ENCODE results near the gene ACBD6.

ACBD6 gene

DNA sequence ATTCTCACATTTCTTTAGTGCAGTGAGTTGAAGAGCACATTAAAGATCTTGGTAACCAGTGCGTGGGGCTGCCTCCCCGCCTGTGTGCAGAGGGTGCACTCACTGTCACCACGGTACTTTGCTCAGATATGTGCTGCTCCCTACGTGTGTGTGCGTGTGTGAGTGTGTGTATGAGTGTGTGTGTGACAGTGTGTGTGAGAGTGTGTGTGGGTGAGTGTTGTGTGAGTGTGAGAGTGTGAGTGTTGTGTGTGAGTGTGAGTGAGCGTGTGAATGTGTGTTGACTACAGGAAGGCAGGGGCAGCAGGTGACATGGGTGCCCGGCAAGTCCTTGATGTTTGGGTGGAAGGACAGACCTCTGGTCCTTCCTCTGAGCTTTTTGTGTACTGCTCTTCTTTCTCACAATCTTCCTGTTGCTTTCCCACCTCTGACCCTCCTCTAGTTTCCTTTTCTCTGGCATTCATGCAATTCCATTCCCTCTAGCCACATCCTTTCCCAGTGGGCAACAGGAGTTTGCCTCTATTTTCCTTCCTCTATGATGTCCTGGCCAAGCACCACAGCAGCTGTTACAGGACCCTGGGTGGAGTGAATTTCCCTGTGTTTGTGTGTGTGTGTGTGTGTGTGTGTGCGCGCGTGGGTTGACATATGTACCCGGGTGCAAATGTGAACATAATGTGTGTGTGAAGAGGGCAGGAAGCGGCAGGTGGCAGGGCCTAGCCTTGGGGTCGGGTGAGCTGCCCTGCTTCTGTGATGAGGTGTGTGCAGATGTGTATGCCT, 252.5 kb downstream of the ACBD6 start:
- in situ Hi-C loops (cut with MboI; ENCODE audit: low sequenced_read_pairs) = loop anchor here (10.0 kb wide), 2 partner anchors 165 to 235 kb away; no protein-coding TSS in a partner anchor

DNA sequence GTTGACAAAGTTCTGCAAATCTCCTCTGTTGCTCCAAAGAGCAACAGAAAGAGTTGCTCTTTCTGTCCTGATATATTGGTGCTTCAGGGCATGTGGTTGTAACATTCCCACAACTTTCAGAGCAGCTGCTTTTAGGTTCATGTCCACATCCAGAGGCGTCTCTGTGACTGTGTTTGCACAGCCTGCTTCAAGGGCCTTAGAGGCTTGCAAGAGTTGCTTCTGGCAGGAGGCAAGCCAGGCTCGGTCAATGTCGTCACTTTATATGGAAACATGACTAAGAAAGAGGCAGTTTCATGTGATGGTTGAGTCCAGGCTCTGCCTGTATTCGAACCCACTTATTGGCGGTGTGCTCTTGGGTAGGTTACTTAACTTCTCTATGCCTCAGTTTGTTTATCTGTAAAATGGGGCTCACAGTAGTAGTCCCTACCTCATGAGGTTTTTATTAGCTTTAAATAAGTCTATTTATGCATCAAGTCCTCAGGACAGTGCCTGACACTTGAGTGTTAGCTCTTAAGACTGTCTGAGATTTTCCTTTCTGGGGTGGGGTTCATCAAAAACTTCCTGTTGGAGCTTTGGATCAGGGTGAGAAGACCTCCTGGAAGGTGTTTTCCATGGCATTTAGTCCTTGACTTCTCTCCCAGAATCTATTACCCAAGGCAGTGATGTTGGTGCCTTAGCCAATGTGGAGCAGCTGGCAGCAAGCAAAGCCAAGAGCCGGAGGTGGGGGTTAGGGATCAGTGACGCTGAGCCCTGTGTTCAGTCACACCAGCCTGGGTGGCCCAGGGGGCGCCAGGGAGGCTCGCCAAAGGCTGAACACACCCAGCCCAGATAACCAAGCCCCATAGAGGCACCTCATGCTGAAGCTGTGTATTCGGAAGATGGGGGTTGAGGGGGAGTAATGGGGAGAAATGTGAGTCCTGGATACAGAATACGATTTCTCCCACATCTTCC, 253.4 kb downstream of the ACBD6 start:
- in situ Hi-C loops (cut with MboI; ENCODE audit: low sequenced_read_pairs) = loop anchor here (10.0 kb wide), 1 partner anchor 166 kb away; no protein-coding TSS in a partner anchor

DNA sequence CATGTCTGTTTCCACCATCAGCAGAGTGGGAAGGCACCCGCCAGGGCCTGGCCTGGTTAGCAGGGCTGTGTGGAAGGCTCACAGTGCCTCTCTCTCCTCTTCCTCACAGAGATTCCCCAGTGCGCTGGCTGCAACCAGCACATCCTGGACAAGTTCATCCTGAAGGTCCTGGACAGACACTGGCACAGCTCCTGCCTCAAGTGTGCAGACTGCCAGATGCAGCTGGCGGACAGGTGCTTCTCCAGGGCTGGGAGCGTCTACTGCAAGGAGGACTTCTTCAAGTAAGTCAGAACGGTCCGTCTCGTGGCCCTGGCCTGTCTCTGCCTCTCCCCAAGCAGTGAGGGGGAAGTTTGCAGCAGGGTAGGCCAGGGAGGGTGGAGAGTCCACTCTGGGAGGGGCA, 254.2 kb downstream of the ACBD6 start:
- in situ Hi-C loops (cut with MboI; ENCODE audit: low sequenced_read_pairs) = loop anchor here (10.0 kb wide), 1 partner anchor 167 kb away; no protein-coding TSS in a partner anchor

DNA sequence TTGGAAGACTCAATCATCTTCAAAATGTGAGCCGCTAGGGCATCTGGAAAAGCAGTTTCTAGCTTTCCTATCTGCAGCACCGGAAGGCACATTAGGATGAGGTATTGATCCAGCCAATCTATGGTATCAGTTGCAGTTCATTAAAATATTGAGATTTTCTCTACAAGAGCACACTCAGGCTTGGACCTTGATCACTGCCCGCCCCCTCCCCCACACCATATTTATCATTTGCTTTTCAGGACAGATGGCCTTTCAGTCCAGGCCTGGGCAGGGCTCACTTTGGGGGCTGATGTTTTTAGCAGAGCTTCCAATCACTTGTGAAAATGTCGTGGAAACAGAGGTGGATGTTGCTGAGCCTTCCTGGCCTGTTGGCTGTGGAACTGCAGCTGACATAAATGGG, 254.8 kb downstream of the ACBD6 start:
- in situ Hi-C loops (cut with MboI; ENCODE audit: low sequenced_read_pairs) = loop anchor here (10.0 kb wide), 1 partner anchor 167 kb away; no protein-coding TSS in a partner anchor

DNA sequence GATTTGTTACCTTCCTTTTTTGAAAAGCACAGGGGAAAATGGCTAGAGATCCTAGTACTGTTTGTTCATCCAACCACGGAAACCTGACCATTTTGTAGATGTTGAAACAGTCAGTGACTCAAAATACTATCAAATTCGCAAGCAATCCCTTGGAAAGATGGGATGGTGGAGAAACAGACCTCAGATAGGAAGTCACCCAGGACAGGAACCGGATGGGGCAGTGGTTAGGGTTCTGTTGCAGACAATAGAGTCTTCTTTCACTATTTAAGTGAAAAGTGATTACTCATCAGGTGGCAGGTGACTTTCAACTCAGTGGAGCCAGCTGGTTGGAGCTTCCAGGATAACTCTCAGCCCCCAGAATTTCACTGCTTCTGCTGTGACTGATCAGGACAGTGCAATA, 255.3 kb downstream of the ACBD6 start:
- in situ Hi-C loops (cut with MboI; ENCODE audit: low sequenced_read_pairs) = loop anchor here (10.0 kb wide), 1 partner anchor 168 kb away; no protein-coding TSS in a partner anchor

DNA sequence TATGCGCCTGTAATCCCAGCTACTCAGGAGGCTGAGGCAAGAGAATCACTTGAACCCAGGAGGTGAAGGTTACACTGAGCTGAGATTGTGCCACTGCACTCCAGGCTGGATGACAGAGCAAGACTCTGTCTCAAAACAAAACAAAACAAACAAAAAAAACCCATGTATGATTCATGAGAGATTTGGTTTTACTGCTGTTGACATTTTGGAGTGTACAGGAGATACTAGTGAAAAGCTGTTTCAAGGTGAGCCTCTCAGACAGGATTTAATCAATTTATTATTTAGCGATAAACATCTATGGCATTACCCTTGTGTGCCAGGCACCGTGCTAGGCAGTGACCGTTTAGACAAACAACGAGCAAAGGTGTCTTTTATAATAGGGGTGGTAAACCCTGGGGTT, 255.8 kb downstream of the ACBD6 start:
- in situ Hi-C loops (cut with MboI; ENCODE audit: low sequenced_read_pairs) = loop anchor here (10.0 kb wide), 1 partner anchor 168 kb away; no protein-coding TSS in a partner anchor

DNA sequence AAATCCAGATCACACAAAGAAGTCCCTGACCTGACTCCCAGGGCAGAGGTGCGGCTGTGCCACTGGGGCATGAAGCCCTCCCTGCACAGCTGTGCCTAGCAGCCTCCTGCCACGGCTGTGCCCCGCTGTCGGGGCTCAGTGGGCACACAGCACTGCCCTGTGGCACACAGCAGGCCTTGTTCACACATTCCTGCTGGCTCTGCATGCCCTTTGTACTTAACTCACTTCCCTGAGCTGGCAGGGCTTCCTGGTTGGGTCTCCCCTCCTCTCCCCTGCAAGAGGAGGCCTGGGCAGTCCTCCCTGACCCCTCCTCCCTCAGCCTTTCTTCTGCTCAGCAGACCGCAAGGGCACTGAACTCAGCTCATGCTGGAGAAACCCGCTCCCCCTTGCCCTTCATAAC, 257.5 kb downstream of the ACBD6 start:
- in situ Hi-C loops (cut with MboI; ENCODE audit: low sequenced_read_pairs) = loop anchor here (10.0 kb wide), 1 partner anchor 170 kb away; no protein-coding TSS in a partner anchor

DNA sequence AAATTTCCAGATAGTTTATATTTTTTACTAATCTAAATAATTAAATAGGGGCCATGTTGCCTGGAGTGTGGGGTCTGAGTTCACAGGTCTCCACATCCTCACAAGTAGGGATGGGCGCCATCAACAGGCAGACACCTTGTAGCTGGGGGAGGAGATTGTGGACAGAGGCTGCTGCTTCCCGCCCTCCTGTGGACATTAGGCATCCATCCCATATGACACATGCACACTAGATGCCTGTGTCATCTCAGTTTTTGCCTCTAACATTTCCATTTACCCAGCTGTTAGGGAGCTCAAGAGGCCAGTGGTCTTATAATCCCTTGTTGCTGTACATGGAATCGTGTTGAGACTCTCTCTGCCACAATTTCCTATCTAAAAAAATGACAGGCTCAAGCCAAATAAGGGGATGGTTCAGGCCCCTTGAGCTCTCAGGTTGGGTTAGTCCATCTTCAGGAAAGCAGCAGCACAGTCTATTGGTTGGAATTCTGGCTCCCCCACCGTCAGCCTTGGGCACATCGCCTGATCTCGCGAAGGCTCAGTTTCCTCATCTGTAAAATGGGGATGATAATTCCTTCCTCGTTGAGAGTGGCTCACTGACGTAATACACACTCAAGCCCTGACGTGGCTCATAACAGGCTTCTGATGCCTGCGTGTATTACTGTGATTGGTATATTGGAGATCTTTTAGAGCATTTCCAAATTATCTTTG, 258.7 kb downstream of the ACBD6 start:
- in situ Hi-C loops (cut with MboI; ENCODE audit: low sequenced_read_pairs) = loop anchor here (10.0 kb wide), 1 partner anchor 171 kb away; no protein-coding TSS in a partner anchor

DNA sequence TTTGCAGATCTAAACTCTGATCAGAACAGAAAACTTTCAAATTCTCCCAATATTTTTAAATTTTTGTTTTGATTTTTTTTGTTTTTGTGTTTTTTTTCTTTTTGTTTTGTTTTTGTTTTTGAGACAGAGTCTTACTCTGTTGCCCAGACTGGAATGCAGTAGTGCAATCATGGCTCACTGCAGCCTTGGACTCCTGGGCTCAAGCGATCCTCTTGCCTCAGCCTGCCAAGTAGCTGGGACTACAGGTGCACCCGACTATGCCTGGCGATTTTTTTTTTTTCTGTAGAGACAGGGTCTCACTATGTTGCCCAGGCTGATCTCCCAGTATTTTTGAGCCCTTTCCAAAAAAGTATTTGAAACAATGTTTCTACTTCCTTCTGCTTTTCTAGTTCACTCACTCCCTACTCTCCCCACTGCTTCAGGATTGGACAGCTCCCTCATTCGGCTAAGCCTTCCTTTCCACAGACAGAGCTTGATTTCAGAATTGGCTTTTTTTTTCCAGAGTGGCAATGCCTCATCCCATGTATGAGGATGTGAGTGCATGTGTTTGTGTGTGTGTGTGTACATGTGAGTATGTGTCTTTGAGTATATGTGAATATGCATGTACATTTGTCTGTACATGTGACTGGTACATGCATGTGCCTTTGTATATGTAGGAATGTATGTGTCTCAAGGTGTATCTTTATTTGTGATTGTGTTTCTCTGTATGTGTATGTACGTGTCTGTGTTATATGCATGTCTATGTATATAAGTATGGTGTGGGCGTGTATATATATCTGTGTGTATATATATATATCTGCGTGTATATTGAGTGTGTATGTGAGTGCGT, 260.4 kb downstream of the ACBD6 start:
- in situ Hi-C loops (cut with MboI; ENCODE audit: low sequenced_read_pairs) = loop anchor here (10.0 kb wide), 1 partner anchor 173 kb away; no protein-coding TSS in a partner anchor

DNA sequence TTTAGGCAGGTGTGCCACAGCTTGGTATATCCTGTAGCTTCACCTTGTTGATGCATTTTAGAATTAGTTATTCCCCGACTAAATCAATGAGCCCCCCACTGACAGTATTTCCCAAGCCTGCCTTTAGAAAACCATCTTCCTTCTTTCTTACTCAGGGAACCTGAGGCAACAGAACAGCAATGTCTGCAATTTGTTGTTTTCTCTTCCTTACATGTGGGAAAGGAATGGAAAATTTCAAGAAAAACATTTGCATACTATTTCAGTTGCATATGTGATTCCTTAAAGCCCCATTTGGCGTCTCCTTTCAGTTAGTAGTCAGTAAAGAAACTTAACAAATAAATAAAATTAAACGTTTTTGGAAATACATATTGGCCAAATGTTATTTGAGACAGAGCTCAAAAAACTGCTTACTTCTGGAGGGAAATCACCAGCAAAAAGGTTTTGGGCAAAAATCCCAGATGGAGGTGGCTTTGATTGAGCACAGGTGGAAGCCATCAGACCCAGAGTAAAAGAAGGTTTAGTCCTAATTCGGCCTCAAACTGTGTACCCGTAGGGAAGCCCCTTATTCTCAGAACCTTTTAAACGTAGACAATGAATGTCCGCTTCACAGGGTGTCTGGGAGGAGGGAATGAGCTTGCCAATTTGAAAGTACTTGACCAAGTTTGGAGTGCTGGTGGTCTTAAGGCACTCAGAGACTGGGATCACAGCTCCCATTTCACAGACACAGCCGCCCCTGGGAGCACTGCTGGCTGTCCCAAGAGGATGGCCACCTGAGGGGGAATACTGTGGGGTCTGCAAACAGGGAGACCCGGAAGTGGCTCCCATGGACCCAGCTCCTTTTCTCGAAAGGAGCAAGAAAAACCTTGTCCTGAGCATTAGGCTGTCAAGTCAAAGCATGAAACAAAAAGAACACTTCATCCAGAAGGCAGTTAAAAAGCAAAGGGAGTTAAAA, 263.0 kb downstream of the ACBD6 start:
- in situ Hi-C loops (cut with MboI; ENCODE audit: low sequenced_read_pairs) = loop anchor here (10.0 kb wide), 1 partner anchor 175 kb away; no protein-coding TSS in a partner anchor

DNA sequence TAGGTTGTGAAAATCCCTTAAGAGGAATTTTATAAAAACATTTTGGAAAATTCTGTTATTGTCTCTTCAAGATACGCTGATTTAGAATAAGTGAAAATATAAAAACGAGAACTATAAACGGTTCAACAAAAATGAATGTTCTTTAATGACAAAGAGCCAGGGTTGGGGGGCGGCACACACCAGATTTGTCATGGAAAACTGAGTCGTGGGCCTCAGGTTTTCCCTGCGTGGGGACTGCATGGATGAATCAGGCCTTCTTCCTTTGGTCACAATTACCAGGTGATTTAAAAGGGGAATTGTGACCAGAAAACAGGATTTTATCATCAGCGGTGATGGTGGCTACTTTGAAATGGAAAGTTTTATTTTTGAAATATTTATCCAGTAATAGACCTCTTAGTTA, 263.7 kb downstream of the ACBD6 start:
- in situ Hi-C loops (cut with MboI; ENCODE audit: low sequenced_read_pairs) = no loop called here

Measured in HL-60/S4 (cell line).